Measurements from ENCODE around the gene INPP4B. TPM values are rescaled to one million over a fixed set of nuclear protein-coding genes. Genes with fewer than 3 reads are reported as not detected.

Gene INPP4B
- total and polyA plus RNA-seq, 2 of the 4 experiments (the other 2 are of a cell fraction), result 1.8 to 14.0 TPM

GRCh38 chr4:142347241-142347640 is 498.9 kb downstream of the INPP4B start:
- Histone ChIP-seq H2BK15ac (ENCODE audit: low read depth, low read length) (no peak overlapping the region), H3K18ac (ENCODE audit: low read depth, low read length) (no peak overlapping the region), H4K91ac (ENCODE audit: insufficient read depth, low read depth, low read length) (no peak overlapping the region), H3K14ac (replicated peaks; ENCODE audit: low read depth, low read length) (0 out of 2 replicates have a peak overlapping the region, but pooled peaks have one; percentile 56), H3K4ac (ENCODE audit: low read depth, low read length) (no peak overlapping the region), H3K4me2 (ENCODE audit: low read depth, low read length) (no peak overlapping the region), H2BK120ac (ENCODE audit: low read depth, low read length) (no peak overlapping the region), H3K27me3 (ENCODE audit: control insufficient read depth, insufficient read depth, low read length) (no peaks in the 10 kb centered on the region), H3K9me1 (ENCODE audit: insufficient read depth, low read length) (no peaks in the 10 kb centered on the region), H3K79me1 (ENCODE audit: low read depth in 1 of 2, low read length in 2 of 2) (no peaks in the 10 kb centered on the region; a peak in 1 of 4 replicates), H3K4me3 (ENCODE audit: insufficient read depth, low read depth, low read length) (no peak overlapping the region), H4K5ac (ENCODE audit: low read depth, low read length) (no peak overlapping the region), H2AK9ac (replicated peaks; ENCODE audit: low read depth, low read length, poor library complexity) (no peak overlapping the region), H3K23ac (ENCODE audit: low read depth, low read length) (no peak overlapping the region), H3K9me3 (ENCODE audit: control insufficient read depth, insufficient read depth, low read length) (no peaks in the 10 kb centered on the region), H3K4me1 (ENCODE audit: control insufficient read depth, insufficient read depth, low read length) (peaks cover 2% of the 10 kb centered on the region; the same call in 1 of the 2 replicates), H3K36me3 (ENCODE audit: control insufficient read depth, insufficient read depth, low read length) (no peaks in the 10 kb centered on the region), H2AK5ac (ENCODE audit: low read depth, low read length) (no peak overlapping the region), H2BK20ac (ENCODE audit: low read depth, low read length) (no peak overlapping the region), H4K8ac (ENCODE audit: low read depth in 2 of 2, low read length in 2 of 2) (no peak overlapping the region), H3K56ac (ENCODE audit: extremely low read depth, insufficient read depth, low read length) (no peak overlapping the region), H3K9ac (ENCODE audit: low read depth, low read length) (no peak overlapping the region), H4K20me1 (ENCODE audit: insufficient read depth, low read length) (no peaks in the 10 kb centered on the region), H2AFZ (replicated peaks; ENCODE audit: low read length, poor library complexity) (no peak overlapping the region), H3K27ac (ENCODE audit: insufficient read depth, low read length) (no peak overlapping the region), H2BK5ac (ENCODE audit: low read depth, low read length, poor library complexity, severe bottlenecking) (no peak overlapping the region)
- ChIA-PET CTCF (no interaction called here), POLR2A (ENCODE audit: unreplicated experiment) (no interaction called here)
- ATAC-seq (ENCODE audit: low read depth), result no peak
- dilution Hi-C loops (cut with HindIII; ENCODE audit: low sequenced_read_pairs, unreplicated experiment), result no loop called here
- no TSS peak for BruUV-seq (replicated peaks)
- peak; percentile 62 for DNase-seq
- in situ Hi-C loops (cut with MboI; ENCODE audit: low sequenced_read_pairs), result no loop called here
- TF ChIP-seq CTCF (conservative IDR thresholded peaks at IDR 0.05; ENCODE audit: low read depth, low read length), result no peak
- no peak for TF ChIP-seq POLR2A (IDR thresholded peaks at IDR 0.05; ENCODE audit: low read depth, low read length)
- TF ChIP-seq NFE2L2 (IDR thresholded peaks at IDR 0.05; ENCODE audit: low read depth, low read length), result no peak
- peak; percentile 93 for TF ChIP-seq CEBPB (IDR thresholded peaks at IDR 0.05; ENCODE audit: low read depth, low read length)
- intact Hi-C loops (cut with micrococcal nuclease), result loop anchor here (10.0 kb wide), 1 partner anchor 1002 kb away; no protein-coding TSS in a partner anchor
